SK-N-MC (cell line): ENCODE measurements around the gene UTY.

Experiments used
- EZH2 ChIP-seq: fragments of 200-600 bp; sonication (generic); IDR thresholded peaks from one replicate; pipeline ENCODE4 v1.6.1; 2017; ENCODE audit warnings: antibody characterized with exemption
- POLR2AphosphoS5 ChIP-seq: IDR thresholded peaks from 2 replicates; pipeline ENCODE4 v1.6.1; 2012; ENCODE audit warnings: mild to moderate bottlenecking, low read depth, low read length, borderline replicate concordance

GRCh38 chrY:13347106-13347505 lies 132.7 kb downstream of the UTY start:
- TF ChIP-seq POLR2AphosphoS5 (no peak), EZH2 (no peak)
